GM23248 (cell line): ENCODE measurements around the gene KISS1. TPM values are rescaled to one million over a fixed set of nuclear protein-coding genes. Genes with fewer than 3 reads are reported as not detected.

Experiments
- DNase-seq: peaks from one replicate; pipeline ENCODE4 v3.0.0-alpha.2; 2015
- H2AFZ ChIP-seq: fragments of 200-600 bp; sonication (generic); 2 replicates; pipeline ENCODE4 v1.6.1; 2016; ENCODE audit warnings: antibody characterized with exemption
- H3F3A ChIP-seq: fragments of 200-600 bp; sonication (generic); 2 replicates; pipeline ENCODE4 v1.6.1; 2016; ENCODE audit warnings: mild to moderate bottlenecking, antibody characterized with exemption, mixed run types; ENCODE audit not compliant: insufficient read depth
- H3K27ac ChIP-seq: fragments of 200-600 bp; sonication (generic); 2 replicates; pipeline ENCODE4 v1.5.1; 2016; ENCODE audit warnings: mild to moderate bottlenecking
- H3K27me3 ChIP-seq: fragments of 200-600 bp; sonication (generic); replicated peaks from 2 replicates; pipeline ENCODE4 v1.6.1; 2016; ENCODE audit warnings: mild to moderate bottlenecking; ENCODE audit not compliant: insufficient read depth
- H3K36me3 ChIP-seq: fragments of 200-600 bp; sonication (generic); 2 replicates; pipeline ENCODE4 v1.6.1; 2016; ENCODE audit warnings: low read depth, mild to moderate bottlenecking
- H3K4me1 ChIP-seq: fragments of 200-600 bp; sonication (generic); 2 replicates; pipeline ENCODE4 v1.6.1; 2016; ENCODE audit warnings: mild to moderate bottlenecking; ENCODE audit not compliant: insufficient read depth
- H3K4me2 ChIP-seq: fragments of 200-600 bp; sonication (generic); one replicate; pipeline ENCODE4 v1.6.1; 2016; ENCODE audit warnings: mild to moderate bottlenecking; ENCODE audit not compliant: unreplicated experiment
- H3K4me3 ChIP-seq: fragments of 200-600 bp; sonication (generic); 2 replicates; pipeline ENCODE4 v1.5.1; 2016; ENCODE audit warnings: mild to moderate bottlenecking
- H3K79me2 ChIP-seq: fragments of 200-600 bp; sonication (generic); 2 replicates; pipeline ENCODE4 v1.6.1; 2016; ENCODE audit warnings: mild to moderate bottlenecking; ENCODE audit not compliant: insufficient read depth
- H3K9ac ChIP-seq: fragments of 200-600 bp; sonication (generic); 2 replicates; pipeline ENCODE4 v1.6.1; 2016; ENCODE audit warnings: mild to moderate bottlenecking
- H3K9me2 ChIP-seq: fragments of 200-600 bp; sonication (generic); 2 replicates; pipeline ENCODE4 v1.6.1; 2016; ENCODE audit warnings: mixed run types, mild to moderate bottlenecking, moderate library complexity; ENCODE audit not compliant: insufficient read depth
- H3K9me3 ChIP-seq: fragments of 200-600 bp; sonication (generic); one replicate; pipeline ENCODE4 v1.6.1; 2017; ENCODE audit warnings: low read depth
- H4K20me1 ChIP-seq: fragments of 200-600 bp; sonication (generic); 2 replicates; pipeline ENCODE4 v1.6.0; 2016; ENCODE audit not compliant: insufficient read depth
- EZH2 ChIP-seq: fragments of 200-600 bp; sonication (generic); IDR thresholded peaks from 2 replicates; pipeline ENCODE4 v1.6.1; 2018; ENCODE audit warnings: antibody characterized with exemption, mild to moderate bottlenecking; ENCODE audit not compliant: insufficient read depth, poor library complexity, severe bottlenecking
- EZH2phosphoT487 ChIP-seq: fragments of 200-600 bp; sonication (generic); IDR thresholded peaks from 2 replicates; pipeline ENCODE4 v1.6.1; 2018; ENCODE audit warnings: antibody characterized with exemption, moderate library complexity, mild to moderate bottlenecking, low read depth; ENCODE audit not compliant: insufficient read depth
- WGBS, 2 experiments: methylation state at CpG; one replicate each; pipeline ENCODE4 v1.1.6; 2015 to 2017; ENCODE audit warnings: low lambda C conversion rate in 2 of 2, low coverage in 1 of 2; ENCODE audit errors: missing lambda C conversion rate in 2 of 2; 5-methylcytosine and 5-hydroxymethylcytosine counted together
- in situ Hi-C: fragments of 300-500 bp; cut with MboI; formaldehyde crosslinking; loops from 2 replicates; pipeline ENCODE4 v1.15.0; 2020
- polyA plus RNA-seq: library from polyadenylated mRNA; unstranded; fragments of >200 nt; fragmentation: Nextera tagmentation; extraction: Ambion mirVana; gene quantifications from 2 replicates; pipeline ENCODE4 v1.2.1, GENCODE V29; 2016
- total RNA-seq: library from RNA; depleted of rRNA; stranded (reverse); fragments of >200 nt; shearing (Covaris generic); gene quantifications from 2 replicates; pipeline ENCODE4 v1.2.3, GENCODE V29; 2014

Gene KISS1
- total and polyA plus RNA-seq, 2 experiments from 2014 or later: not detected

DNA sequence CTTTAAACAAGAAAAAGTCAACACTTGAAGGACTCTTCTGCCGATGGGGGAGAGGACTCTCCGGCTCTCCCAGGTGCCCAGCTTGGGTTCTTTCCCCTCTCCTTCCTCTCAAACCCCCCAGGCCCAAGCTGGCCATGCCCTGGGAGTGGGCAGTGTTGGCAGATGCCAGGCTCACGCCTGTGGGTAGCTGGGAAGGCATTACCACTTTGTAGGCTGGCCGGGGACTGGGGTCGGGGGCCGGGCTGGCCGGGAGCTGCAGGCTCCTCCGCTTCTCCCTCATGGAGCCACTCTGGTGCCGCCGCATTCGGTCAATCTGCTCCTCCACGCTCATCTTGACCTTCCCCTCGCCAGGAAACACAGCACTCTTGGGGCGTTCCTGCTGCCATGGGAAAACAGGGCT lies 33.9 kb upstream of the KISS1 start:
- Histone ChIP-seq H3K9ac (no peak overlapping the region), H3F3A (0 out of 2 replicates have a peak, but pooled peaks cover 4% of the 10 kb centered on the region), H4K20me1 (no peaks in the 10 kb centered on the region), H3K4me1 (peaks cover 8% of the 10 kb centered on the region), H3K9me2 (no peaks in the 10 kb centered on the region), H2AFZ (no peak overlapping the region), H3K36me3 (no peaks in the 10 kb centered on the region), H3K27ac (no peak overlapping the region), H3K4me2 (no peak overlapping the region), H3K4me3 (no peak overlapping the region), H3K79me2 (no peaks in the 10 kb centered on the region), H3K9me3 (no peaks in the 10 kb centered on the region), H3K27me3 (no peaks in the 10 kb centered on the region)
- WGBS, 2 experiments: 90% methylated on average over 9 to 14 of the region's 14 CpGs
- TF ChIP-seq EZH2phosphoT487 (no peak), EZH2 (no peak)
- no peak for DNase-seq
- in situ Hi-C loops: no loop called here

DNA sequence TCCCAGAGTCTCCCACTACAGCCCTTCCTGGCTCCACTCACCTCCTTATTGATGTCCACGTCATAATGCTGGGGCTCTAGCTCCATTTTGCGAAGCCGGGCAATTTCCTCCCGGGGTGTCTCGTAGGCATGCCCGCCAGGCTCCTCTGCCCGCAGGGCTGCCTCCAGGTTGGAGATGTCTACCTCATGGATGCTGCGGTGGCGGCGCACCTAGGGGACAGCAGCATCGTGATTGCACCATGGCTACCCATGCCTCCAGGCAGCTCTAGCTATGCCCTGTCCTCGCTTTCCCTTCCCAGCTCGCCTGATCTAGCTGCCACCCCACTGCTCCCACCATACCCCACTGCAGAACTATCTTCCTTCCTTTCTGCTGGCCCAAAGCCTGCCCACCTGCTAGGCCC lies 32.6 kb upstream of the KISS1 start:
- DNase-seq: no peak
- Histone ChIP-seq H3K4me3 (no peak overlapping the region), H3K79me2 (no peaks in the 10 kb centered on the region), H3K9me3 (no peaks in the 10 kb centered on the region), H3K9me2 (no peaks in the 10 kb centered on the region), H3K36me3 (no peaks in the 10 kb centered on the region), H3F3A (peaks cover 8% of the 10 kb centered on the region; the same call in 1 of the 2 replicates), H3K4me1 (peaks cover 8% of the 10 kb centered on the region), H2AFZ (no peak overlapping the region), H3K9ac (no peak overlapping the region), H3K27ac (no peak overlapping the region), H3K4me2 (no peak overlapping the region), H3K27me3 (no peaks in the 10 kb centered on the region), H4K20me1 (no peaks in the 10 kb centered on the region)
- 96 to 99% methylated on average over 12 to 13 of the region's 13 CpGs for WGBS, 2 experiments
- TF ChIP-seq EZH2 (no peak), EZH2phosphoT487 (no peak)
- in situ Hi-C loops: no loop called here

GRCh38 chr1:204227996-204228785 lies 31.9 kb upstream of the KISS1 start:
- H3K9me2 ChIP-seq: no peaks in the 10 kb centered on the region
- H3K4me1 ChIP-seq: peaks cover 8% of the 10 kb centered on the region
- no peak for TF ChIP-seq EZH2
- no peaks in the 10 kb centered on the region for H3K9me3 ChIP-seq
- H4K20me1 ChIP-seq: no peaks in the 10 kb centered on the region
- H3K9ac ChIP-seq: no peak overlapping the region
- no peak overlapping the region for H3K4me2 ChIP-seq
- H3K36me3 ChIP-seq: no peaks in the 10 kb centered on the region
- DNase-seq: no peak
- 80 to 82% methylated on average over 20 of the region's 20 CpGs for WGBS, 2 experiments
- H2AFZ ChIP-seq: no peak overlapping the region
- peaks cover 8% of the 10 kb centered on the region; the same call in 1 of the 2 replicates for H3F3A ChIP-seq
- H3K27ac ChIP-seq: no peak overlapping the region
- no peaks in the 10 kb centered on the region for H3K79me2 ChIP-seq
- no peak overlapping the region for H3K4me3 ChIP-seq
- H3K27me3 ChIP-seq: no peaks in the 10 kb centered on the region
- in situ Hi-C loops: no loop called here

- in situ Hi-C loops: no loop called here
- no peaks in the 10 kb centered on the region for H3K9me3 ChIP-seq
- no peaks in the 10 kb centered on the region for H3K36me3 ChIP-seq
- no peak overlapping the region for H2AFZ ChIP-seq
- TF ChIP-seq EZH2 (no peak), EZH2phosphoT487 (no peak)
- no peak overlapping the region for H3K9ac ChIP-seq
- H3K4me3 ChIP-seq: no peak overlapping the region
- H3K4me2 ChIP-seq: no peak overlapping the region
- H4K20me1 ChIP-seq: no peaks in the 10 kb centered on the region
- no peak for DNase-seq
- H3K4me1 ChIP-seq: peaks cover 5% of the 10 kb centered on the region
- H3K79me2 ChIP-seq: no peaks in the 10 kb centered on the region
- H3K27ac ChIP-seq: no peak overlapping the region
- H3K9me2 ChIP-seq: no peaks in the 10 kb centered on the region
- H3K27me3 ChIP-seq: no peaks in the 10 kb centered on the region
- WGBS, 2 experiments: 100% methylated on average over 2 of the region's 2 CpGs
- H3F3A ChIP-seq: peaks cover 8% of the 10 kb centered on the region; the same call in 1 of the 2 replicates
Observed at GRCh38 chr1:204227351-204227750, 31.1 kb upstream of the KISS1 start.
